ENCODE results near the gene GCDH. TPM values are rescaled to one million over a fixed set of nuclear protein-coding genes. Genes with fewer than 3 reads are reported as not detected.

The GCDH gene
- total RNA-seq, 2 donors from 2014 or later = 66.4 to 81.7 TPM

DNA sequence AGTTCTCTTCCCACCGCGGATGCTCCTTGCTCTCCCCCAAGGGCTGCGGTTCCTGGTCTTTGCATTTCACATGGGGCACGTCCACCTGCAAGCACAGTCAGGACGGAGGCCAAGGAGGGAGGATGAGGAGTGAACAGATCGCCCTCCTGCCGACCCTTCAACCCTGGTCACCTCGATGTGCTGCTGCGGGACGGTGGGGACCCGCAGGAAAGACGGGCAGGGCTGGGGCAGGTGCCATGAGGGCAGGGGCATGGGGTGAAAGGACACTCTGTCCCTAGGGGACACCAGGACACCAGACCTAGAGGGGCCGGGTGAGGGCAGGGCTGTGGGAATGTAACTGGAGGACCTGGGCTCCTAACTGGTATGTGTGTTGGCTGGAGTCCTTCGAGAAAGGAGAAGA is 27.3 kb downstream of the GCDH start:
- intact Hi-C loops (cut with DNase I) = no loop called here
- WGBS = 98% methylated on average over 14 of the region's 14 CpGs
- Histone ChIP-seq H3K36me3 (peaks cover 3 to 8% of the 10 kb centered on the region in 2 donors), H3K4me3 (no peak overlapping the region), H3K9me3 (no peaks in the 10 kb centered on the region), H3K4me1 (replicated peaks) (peaks cover 7% of the 10 kb centered on the region), H3K27ac (no peak overlapping the region), H3K27me3 (replicated peaks; ENCODE audit: insufficient read depth) (no peaks in the 10 kb centered on the region)
- TF ChIP-seq POLR2AphosphoS5 (IDR thresholded peaks at IDR 0.05) = no peak
- no peak for TF ChIP-seq POLR2A (IDR thresholded peaks at IDR 0.05)
- no peak for TF ChIP-seq CTCF (IDR thresholded peaks at IDR 0.05)
- DNase-seq (ENCODE audit: low spot score) = no peak

GRCh38 chr19:12921047-12921446 is 30.1 kb downstream of the GCDH start:
- 47% methylated on average over 3 of the region's 3 CpGs for WGBS
- intact Hi-C loops (cut with DNase I) = no loop called here

DNA sequence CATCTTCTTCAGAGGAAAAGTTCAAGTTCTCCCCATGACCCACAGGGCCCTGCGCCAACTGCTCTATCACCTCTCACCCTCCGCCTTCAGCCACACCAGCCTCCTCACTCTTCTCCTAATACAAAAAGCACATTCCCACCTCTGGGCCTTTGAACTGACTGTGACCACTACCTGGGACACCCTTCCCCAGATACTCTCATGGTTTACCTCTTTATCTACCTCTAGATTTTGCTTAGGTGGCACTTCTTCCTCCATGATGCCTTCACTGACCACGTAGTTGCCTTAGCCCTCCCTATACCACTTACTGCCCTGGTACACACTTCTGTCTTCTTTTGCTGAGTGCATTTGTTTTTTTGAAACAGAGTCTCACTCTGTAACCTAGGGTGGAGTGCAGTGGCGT is 32.0 kb downstream of the GCDH start:
- no peak for DNase-seq (ENCODE audit: low spot score)
- Histone ChIP-seq H3K27ac (no peak overlapping the region), H3K4me3 (no peak overlapping the region), H3K9me3 (no peaks in the 10 kb centered on the region), H3K36me3 (peaks cover 24 to 42% of the 10 kb centered on the region in 2 donors), H3K27me3 (replicated peaks; ENCODE audit: insufficient read depth) (no peaks in the 10 kb centered on the region), H3K4me1 (replicated peaks) (no peaks in the 10 kb centered on the region)
- no peak for TF ChIP-seq CTCF (IDR thresholded peaks at IDR 0.05)
- TF ChIP-seq POLR2A (IDR thresholded peaks at IDR 0.05) = no peak
- TF ChIP-seq POLR2AphosphoS5 (IDR thresholded peaks at IDR 0.05) = no peak
- WGBS = 95% methylated on average over 4 of the region's 4 CpGs
- intact Hi-C loops (cut with DNase I) = no loop called here

More at GRCh38 chr19:12921047-12921446, 30.1 kb downstream of the GCDH start:
- no peak for DNase-seq (ENCODE audit: low spot score)
- Histone ChIP-seq H3K4me3 (no peak overlapping the region), H3K36me3 (peaks cover 16 to 29% of the 10 kb centered on the region in 2 donors), H3K4me1 (replicated peaks) (no peaks in the 10 kb centered on the region), H3K9me3 (no peaks in the 10 kb centered on the region), H3K27ac (no peak overlapping the region), H3K27me3 (replicated peaks; ENCODE audit: insufficient read depth) (no peaks in the 10 kb centered on the region)
- TF ChIP-seq CTCF (IDR thresholded peaks at IDR 0.05) = no peak
- TF ChIP-seq POLR2AphosphoS5 (IDR thresholded peaks at IDR 0.05) = no peak
- TF ChIP-seq POLR2A (IDR thresholded peaks at IDR 0.05) = no peak

DNA sequence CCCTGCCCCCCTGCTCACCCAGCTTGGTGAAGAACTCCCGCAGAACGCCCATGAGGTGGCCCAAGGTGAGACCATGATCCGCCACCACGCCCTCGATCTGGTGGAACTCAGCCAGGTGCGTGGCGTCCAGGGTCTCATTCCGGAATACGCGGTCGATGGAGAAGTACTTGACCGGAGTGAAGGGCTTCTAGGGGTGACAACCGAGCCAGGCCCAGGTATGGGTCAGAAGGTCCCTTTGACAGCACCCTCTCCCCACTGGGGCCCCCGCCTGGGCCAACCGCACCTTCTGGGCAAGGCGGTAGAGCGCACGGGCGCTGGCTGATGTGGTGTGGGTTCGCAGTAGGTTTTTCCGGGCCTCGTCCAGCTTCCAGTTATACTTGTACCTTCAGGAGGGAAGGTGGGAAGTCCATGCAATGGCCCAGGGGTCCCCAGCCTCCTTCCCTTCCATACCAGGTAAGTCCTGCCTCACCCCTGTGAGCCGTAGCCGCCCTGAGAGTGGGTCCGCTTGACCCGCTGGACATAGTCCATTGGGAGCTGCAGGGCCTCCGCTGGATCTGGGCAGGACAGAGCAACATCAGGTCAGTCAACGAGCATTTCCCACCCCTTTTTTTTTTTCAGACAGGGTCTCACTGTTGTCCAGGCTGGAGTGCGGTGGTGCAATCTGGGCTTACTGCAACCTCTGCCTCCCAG is 33.8 kb downstream of the GCDH start:
- TF ChIP-seq POLR2A (IDR thresholded peaks at IDR 0.05) (no peak), POLR2AphosphoS5 (IDR thresholded peaks at IDR 0.05) (no peak), CTCF (IDR thresholded peaks at IDR 0.05) (no peak)
- peaks cover 24 to 42% of the 10 kb centered on the region in 2 donors for H3K36me3 ChIP-seq
- no peaks in the 10 kb centered on the region for H3K27me3 ChIP-seq (replicated peaks; ENCODE audit: insufficient read depth)
- intact Hi-C loops (cut with DNase I) = no loop called here
- no peak overlapping the region for H3K27ac ChIP-seq
- DNase-seq (ENCODE audit: low spot score) = no peak
- H3K4me1 ChIP-seq (replicated peaks) = no peaks in the 10 kb centered on the region
- H3K9me3 ChIP-seq = no peaks in the 10 kb centered on the region
- 94% methylated on average over 29 of the region's 29 CpGs for WGBS
- H3K4me3 ChIP-seq = no peak overlapping the region
